Measurements from ENCODE around the gene MYADM. TPM values are rescaled to one million over a fixed set of nuclear protein-coding genes. Genes with fewer than 3 reads are reported as not detected.

The MYADM gene
- total and polyA plus RNA-seq, 2 of the 13 experiments (the other 11 are each of a cell fraction or from before 2014, with no cell fraction given) = 19.9 to 38.1 TPM

DNA sequence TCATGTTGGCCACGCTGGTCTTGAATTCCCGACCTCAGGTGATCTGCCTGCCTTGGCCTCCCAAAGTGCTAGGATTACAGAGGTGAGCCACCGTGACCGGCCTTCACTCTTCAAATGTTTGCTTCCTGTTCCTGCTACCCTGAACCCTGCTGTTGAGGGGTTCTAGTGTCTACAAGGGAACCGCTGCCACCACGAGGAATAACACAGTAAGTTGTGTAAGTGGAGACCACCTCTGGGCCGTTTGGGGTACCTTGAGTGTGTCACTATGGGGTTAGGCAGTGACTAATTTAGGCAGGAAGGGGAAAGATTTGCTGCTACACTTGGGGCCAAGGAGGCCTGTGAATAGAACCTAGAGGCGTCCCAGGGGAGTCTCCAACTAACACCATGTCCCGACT, 2.2 kb upstream of the MYADM start (continued):
- TF ChIP-seq, protein P1, sequence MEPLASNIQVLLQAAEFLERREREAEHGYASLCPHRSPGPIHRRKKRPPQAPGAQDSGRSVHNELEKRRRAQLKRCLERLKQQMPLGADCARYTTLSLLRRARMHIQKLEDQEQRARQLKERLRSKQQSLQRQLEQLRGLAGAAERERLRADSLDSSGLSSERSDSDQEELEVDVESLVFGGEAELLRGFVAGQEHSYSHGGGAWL (CRISPR knock-in tag; IDR thresholded peaks at IDR 0.05) = peak; percentile 4; the same call in 1 of the 2 replicates
- TF ChIP-seq ZNF772 (CRISPR knock-in tag; IDR thresholded peaks at IDR 0.05) (no peak), ZNF224 (CRISPR knock-in tag; IDR thresholded peaks at IDR 0.05) (no peak), HOXA9 (CRISPR knock-in tag; IDR thresholded peaks at IDR 0.05; ENCODE audit: borderline replicate concordance) (no peak), HNRNPUL1 (IDR thresholded peaks at IDR 0.05; ENCODE audit: low read depth, low read length) (no peak), NR2C2 (CRISPR knock-in tag; IDR thresholded peaks at IDR 0.05; ENCODE audit: borderline replicate concordance) (peak; percentile 53; the same call in 1 of the 2 replicates), HNF4A (CRISPR knock-in tag; IDR thresholded peaks at IDR 0.05) (peak; percentile 56), CBFB (CRISPR knock-in tag; IDR thresholded peaks at IDR 0.05) (no peak), ZFP90 (CRISPR knock-in tag; IDR thresholded peaks at IDR 0.05; ENCODE audit: borderline replicate concordance) (no peak), ZNF138 (CRISPR knock-in tag; IDR thresholded peaks at IDR 0.05; ENCODE audit: low read depth) (0 out of 2 replicates have a peak, but pooled peaks have one; percentile 13), SOX13 (IDR thresholded peaks at IDR 0.05) (no peak), SOX13 (CRISPR knock-in tag; conservative IDR thresholded peaks at IDR 0.05 in 1 of 2, IDR thresholded peaks at IDR 0.05 in 1 of 2) (peak in 1 of 2 experiments; percentile 29; a peak in 1 of 4 replicates), ZNF253 (CRISPR knock-in tag; IDR thresholded peaks at IDR 0.05; ENCODE audit: borderline replicate concordance) (no peak), ZNF354B (CRISPR knock-in tag; IDR thresholded peaks at IDR 0.05) (no peak), ZC3H4 (CRISPR knock-in tag; IDR thresholded peaks at IDR 0.05; ENCODE audit: borderline replicate concordance) (peak; percentile 97)
- TF ChIP-seq, protein P2, sequence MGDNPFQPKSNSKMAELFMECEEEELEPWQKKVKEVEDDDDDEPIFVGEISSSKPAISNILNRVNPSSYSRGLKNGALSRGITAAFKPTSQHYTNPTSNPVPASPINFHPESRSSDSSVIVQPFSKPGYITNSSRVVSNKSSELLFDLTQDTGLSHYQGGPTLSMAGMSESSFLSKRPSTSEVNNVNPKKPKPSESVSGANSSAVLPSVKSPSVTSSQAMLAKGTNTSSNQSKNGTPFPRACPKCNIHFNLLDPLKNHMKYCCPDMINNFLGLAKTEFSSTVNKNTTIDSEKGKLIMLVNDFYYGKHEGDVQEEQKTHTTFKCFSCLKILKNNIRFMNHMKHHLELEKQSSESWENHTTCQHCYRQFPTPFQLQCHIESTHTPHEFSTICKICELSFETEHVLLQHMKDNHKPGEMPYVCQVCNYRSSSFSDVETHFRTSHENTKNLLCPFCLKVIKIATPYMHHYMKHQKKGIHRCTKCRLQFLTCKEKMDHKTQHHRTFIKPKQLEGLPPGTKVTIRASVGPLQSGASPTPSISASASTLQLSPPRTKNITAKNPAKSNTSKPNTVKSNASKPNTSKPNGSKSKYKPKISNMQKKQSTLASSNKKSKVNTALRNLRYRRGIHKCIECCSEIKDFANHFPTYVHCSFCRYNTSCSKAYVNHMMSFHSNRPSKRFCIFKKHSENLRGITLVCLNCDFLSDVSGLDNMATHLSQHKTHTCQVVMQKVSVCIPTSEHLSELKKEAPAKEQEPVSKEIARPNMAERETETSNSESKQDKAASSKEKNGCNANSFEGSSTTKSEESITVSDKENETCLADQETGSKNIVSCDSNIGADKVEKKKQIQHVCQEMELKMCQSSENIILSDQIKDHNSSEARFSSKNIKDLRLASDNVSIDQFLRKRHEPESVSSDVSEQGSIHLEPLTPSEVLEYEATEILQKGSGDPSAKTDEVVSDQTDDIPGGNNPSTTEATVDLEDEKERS (CRISPR knock-in tag; IDR thresholded peaks at IDR 0.05) = no peak
- TF ChIP-seq, protein P3, sequence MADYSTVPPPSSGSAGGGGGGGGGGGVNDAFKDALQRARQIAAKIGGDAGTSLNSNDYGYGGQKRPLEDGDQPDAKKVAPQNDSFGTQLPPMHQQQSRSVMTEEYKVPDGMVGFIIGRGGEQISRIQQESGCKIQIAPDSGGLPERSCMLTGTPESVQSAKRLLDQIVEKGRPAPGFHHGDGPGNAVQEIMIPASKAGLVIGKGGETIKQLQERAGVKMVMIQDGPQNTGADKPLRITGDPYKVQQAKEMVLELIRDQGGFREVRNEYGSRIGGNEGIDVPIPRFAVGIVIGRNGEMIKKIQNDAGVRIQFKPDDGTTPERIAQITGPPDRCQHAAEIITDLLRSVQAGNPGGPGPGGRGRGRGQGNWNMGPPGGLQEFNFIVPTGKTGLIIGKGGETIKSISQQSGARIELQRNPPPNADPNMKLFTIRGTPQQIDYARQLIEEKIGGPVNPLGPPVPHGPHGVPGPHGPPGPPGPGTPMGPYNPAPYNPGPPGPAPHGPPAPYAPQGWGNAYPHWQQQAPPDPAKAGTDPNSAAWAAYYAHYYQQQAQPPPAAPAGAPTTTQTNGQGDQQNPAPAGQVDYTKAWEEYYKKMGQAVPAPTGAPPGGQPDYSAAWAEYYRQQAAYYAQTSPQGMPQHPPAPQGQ (CRISPR knock-in tag; IDR thresholded peaks at IDR 0.05; ENCODE audit: borderline replicate concordance) = no peak
- TF ChIP-seq, protein P4, sequence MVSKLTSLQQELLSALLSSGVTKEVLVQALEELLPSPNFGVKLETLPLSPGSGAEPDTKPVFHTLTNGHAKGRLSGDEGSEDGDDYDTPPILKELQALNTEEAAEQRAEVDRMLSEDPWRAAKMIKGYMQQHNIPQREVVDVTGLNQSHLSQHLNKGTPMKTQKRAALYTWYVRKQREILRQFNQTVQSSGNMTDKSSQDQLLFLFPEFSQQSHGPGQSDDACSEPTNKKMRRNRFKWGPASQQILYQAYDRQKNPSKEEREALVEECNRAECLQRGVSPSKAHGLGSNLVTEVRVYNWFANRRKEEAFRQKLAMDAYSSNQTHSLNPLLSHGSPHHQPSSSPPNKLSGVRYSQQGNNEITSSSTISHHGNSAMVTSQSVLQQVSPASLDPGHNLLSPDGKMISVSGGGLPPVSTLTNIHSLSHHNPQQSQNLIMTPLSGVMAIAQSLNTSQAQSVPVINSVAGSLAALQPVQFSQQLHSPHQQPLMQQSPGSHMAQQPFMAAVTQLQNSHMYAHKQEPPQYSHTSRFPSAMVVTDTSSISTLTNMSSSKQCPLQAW (CRISPR knock-in tag; IDR thresholded peaks at IDR 0.05) = no peak
- TF ChIP-seq, protein P5, sequence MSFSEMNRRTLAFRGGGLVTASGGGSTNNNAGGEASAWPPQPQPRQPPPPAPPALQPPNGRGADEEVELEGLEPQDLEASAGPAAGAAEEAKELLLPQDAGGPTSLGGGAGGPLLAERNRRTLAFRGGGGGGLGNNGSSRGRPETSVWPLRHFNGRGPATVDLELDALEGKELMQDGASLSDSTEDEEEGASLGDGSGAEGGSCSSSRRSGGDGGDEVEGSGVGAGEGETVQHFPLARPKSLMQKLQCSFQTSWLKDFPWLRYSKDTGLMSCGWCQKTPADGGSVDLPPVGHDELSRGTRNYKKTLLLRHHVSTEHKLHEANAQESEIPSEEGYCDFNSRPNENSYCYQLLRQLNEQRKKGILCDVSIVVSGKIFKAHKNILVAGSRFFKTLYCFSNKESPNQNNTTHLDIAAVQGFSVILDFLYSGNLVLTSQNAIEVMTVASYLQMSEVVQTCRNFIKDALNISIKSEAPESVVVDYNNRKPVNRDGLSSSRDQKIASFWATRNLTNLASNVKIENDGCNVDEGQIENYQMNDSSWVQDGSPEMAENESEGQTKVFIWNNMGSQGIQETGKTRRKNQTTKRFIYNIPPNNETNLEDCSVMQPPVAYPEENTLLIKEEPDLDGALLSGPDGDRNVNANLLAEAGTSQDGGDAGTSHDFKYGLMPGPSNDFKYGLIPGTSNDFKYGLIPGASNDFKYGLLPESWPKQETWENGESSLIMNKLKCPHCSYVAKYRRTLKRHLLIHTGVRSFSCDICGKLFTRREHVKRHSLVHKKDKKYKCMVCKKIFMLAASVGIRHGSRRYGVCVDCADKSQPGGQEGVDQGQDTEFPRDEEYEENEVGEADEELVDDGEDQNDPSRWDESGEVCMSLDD (CRISPR knock-in tag; IDR thresholded peaks at IDR 0.05; ENCODE audit: borderline replicate concordance) = peak; percentile 96

Data from HepG2 (cell line).